Psoas muscle (tissue), 8 donors: Measurements from ENCODE around the gene CLMN. TPM values are rescaled to one million over a fixed set of nuclear protein-coding genes. Genes with fewer than 3 reads are reported as not detected.
A peak's percentile ranks its signal among the peaks of the same experiment; 100 is the strongest.

ENCODE experiments used
- ATAC-seq, 4 donors: fragments of 200-7000 bp; cut with Tn5 transposase; one replicate each; pipeline ENCODE4 v1.9.1; 2020; ENCODE audit warnings: moderate library complexity in 3 of 4, mild to moderate bottlenecking in 2 of 4
- DNase-seq, 2 donors: peaks; one replicate each; pipeline ENCODE4 v3.0.0-alpha.2; 2020
- H3K27ac ChIP-seq: fragments of 200-600 bp; one replicate; pipeline ENCODE4 v1.8.0; 2022
- H3K27me3 ChIP-seq, 3 donors: fragments of 200-600 bp in 1 of 3; one replicate each; pipeline versions ENCODE4 v1.6.1 to v1.8.0; 2013 to 2022; ENCODE audit warnings: low read length in 2 of 3, mild to moderate bottlenecking in 2 of 3, moderate library complexity in 1 of 3; ENCODE audit not compliant: insufficient read depth in 3 of 3
- H3K36me3 ChIP-seq, 2 donors: fragments of 200-600 bp in 1 of 2; one replicate each; pipeline versions ENCODE4 v1.6.1 to v1.8.0; 2013 to 2022; ENCODE audit warnings: low read depth in 1 of 2, mild to moderate bottlenecking in 1 of 2, moderate library complexity in 1 of 2; ENCODE audit not compliant: insufficient read depth in 1 of 2
- H3K4me1 ChIP-seq: fragments of 200-600 bp; one replicate; pipeline ENCODE4 v1.8.0; 2022
- H3K4me3 ChIP-seq: fragments of 200-600 bp; one replicate; pipeline ENCODE4 v1.8.0; 2022; ENCODE audit warnings: mild to moderate bottlenecking
- H3K9me3 ChIP-seq: fragments of 200-600 bp; one replicate; pipeline ENCODE4 v1.8.0; 2022
- CTCF ChIP-seq: fragments of 200-600 bp; IDR thresholded peaks from one replicate; pipeline ENCODE4 v1.8.0; 2022; ENCODE audit warnings: antibody characterized with exemption
- WGBS, 3 donors: extraction: QIAGEN DNeasy Blood & Tissue Kit; methylation state at CpG; one replicate each; pipeline versions ENCODE4 v1.1.6 to v1.1.7; 2013; 5-methylcytosine and 5-hydroxymethylcytosine counted together
- intact Hi-C, 2 donors: fragments of 100-400 bp; cut with DNase I; formaldehyde crosslinking; loops; one replicate each; pipeline versions ENCODE4 v1.11.0 to v1.14.2; 2022
- polyA plus RNA-seq, 3 donors: library from polyadenylated mRNA; stranded (reverse); fragments of 200-250 nt; gene quantifications; one replicate each; pipeline ENCODE4 v1.2.3, GENCODE V29; 2013
- total RNA-seq, 4 donors: library from RNA; stranded (reverse); fragmentation: NEBNext Ultra II Directional in 2 of 4; extraction: Animal tissue kit (Norgen Biotek cat#: 25700) in 2 of 4; gene quantifications; one replicate each; pipeline versions ENCODE4 v1.2.1 to v1.2.4, GENCODE V29; 2021 to 2023
- donor health status: healthy with polysubstance abuse.
- donor health status: DM: no; HTN: no; CAD: no; lungs with moderate emphysema.
- donor health status: Bipolar disorder and iron deficiency.
- donor health status: healthy.
- donor health status: DM: yes; HTN: yes; CAD: no.
- donor health status: DM: no; HTN: no; CAD: no.
- donor health status: DM: no; HTN: no; CAD: no.
- donor health status: DM: yes; HTN: yes; CAD: no.

The CLMN gene
- total and polyA plus RNA-seq, 7 donors, result 1.7 to 9.6 (median 3.9) TPM

DNA sequence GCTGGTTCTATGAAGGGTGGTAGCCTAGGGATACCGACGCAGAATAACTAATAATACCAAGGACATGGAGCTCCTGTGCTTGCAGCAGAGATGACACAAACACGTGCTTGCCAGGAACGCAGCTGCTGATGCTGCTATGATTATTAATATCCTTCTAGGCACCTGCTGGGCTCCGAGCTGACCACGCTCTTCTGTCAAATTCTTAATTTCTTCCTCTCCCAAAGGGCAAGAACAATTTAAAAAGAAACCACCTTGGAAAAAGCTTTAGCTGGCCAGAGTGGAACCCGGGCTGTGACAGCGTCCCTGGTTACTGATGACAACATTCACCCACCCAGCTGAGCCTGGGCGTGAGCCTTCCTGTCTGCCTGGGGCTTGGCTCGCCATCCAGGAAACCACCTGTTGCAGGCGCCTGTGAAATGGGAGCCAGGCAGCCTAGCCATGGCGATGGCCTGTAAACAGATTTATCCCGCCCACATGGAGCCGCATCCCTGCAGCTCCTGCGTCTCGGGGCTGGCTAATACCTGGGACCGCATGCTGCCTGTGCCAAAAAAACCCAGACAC, 28.8 kb downstream of the CLMN start:
- no peaks in the 10 kb centered on the region for H3K9me3 ChIP-seq
- H3K36me3 ChIP-seq, result no peaks in the 10 kb centered on the region
- peak; percentile 90 to 97 (median 91) for ATAC-seq
- DNase-seq, result peak; percentile 67 to 81
- intact Hi-C loops, result no loop called here
- peak overlapping the region; percentile 70 for H3K27ac ChIP-seq
- H3K4me3 ChIP-seq, result peak overlapping the region; percentile 36
- no peaks in the 10 kb centered on the region for H3K27me3 ChIP-seq
- no peak for TF ChIP-seq CTCF
- WGBS, 3 donors, result 3 to 7% (median 4%) methylated on average over 17 of the region's 17 CpGs
- peaks cover 23% of the 10 kb centered on the region for H3K4me1 ChIP-seq

DNA sequence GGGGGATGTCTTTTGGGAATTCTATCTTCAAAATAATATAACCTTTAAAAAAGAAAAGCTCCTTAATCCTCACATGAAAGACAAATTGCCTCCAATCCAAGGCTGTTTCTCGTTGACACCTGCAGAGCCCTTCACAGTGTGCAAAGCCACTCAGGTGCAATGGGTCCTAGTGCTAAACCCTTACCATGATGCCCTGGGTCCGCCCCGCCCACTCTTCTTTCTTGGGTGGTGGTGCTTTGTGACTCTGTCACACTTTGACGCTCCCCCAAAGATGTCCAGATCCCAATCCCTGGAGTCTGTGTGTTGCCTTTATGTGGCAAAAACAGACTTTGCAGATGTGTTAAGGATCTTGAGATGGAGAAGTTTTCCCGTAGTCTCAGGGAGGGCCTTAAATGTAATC, 29.7 kb downstream of the CLMN start:
- no peak overlapping the region for H3K4me3 ChIP-seq
- H3K36me3 ChIP-seq, result no peaks in the 10 kb centered on the region
- no peaks in the 10 kb centered on the region for H3K9me3 ChIP-seq
- H3K27me3 ChIP-seq, result no peaks in the 10 kb centered on the region
- H3K4me1 ChIP-seq, result peaks cover 23% of the 10 kb centered on the region
- TF ChIP-seq CTCF, result no peak
- no peak for DNase-seq
- 92 to 95% (median 94%) methylated on average over 5 of the region's 5 CpGs for WGBS, 3 donors
- intact Hi-C loops, result no loop called here
- H3K27ac ChIP-seq, result peak overlapping the region; percentile 70
- ATAC-seq, result no peak

- ATAC-seq (no peak), DNase-seq (no peak)
- no peak for TF ChIP-seq CTCF
- Histone ChIP-seq H3K36me3 (no peaks in the 10 kb centered on the region), H3K4me1 (peaks cover 23% of the 10 kb centered on the region), H3K9me3 (no peaks in the 10 kb centered on the region), H3K4me3 (no peak overlapping the region), H3K27ac (no peak overlapping the region), H3K27me3 (no peaks in the 10 kb centered on the region)
- intact Hi-C loops, result no loop called here
- 90 to 95% (median 94%) methylated on average over 6 of the region's 6 CpGs for WGBS, 3 donors
Observed at GRCh38 chr14:95289323-95290010, 30.2 kb downstream of the CLMN start.

DNA sequence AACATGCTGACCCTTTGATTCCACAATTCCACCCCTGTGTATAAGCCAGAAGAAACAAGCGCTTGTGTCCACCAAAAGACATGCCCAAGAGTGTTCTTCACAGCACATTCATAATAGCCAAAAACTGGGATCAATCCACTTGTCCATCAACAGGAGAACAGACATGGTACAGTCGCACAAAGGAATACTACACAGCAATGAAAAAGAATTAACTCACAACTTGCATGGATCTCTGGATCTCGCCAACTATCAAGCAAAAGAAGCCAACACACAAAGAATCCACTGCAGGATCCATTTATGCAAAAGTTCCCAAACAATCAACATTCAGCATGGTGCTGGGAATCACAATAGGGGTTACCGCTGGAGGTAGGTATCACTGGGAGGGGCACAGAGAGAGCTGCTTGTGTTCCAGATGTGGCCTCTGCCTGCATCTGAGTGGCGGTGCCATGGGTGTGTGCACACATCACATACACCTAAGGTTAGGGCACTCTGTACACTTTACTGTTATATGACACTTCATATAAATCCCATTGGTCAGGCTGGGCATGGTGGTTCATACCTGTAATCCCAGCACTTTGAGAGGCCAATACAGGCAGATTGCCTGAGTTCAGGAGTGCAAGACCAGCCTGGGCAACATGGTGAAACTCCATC, 30.9 kb downstream of the CLMN start:
- H3K36me3 ChIP-seq, result no peaks in the 10 kb centered on the region
- no peak overlapping the region for H3K4me3 ChIP-seq
- no peak overlapping the region for H3K27ac ChIP-seq
- ATAC-seq, result no peak
- TF ChIP-seq CTCF, result no peak
- 95 to 99% (median 98%) methylated on average over 5 of the region's 5 CpGs for WGBS, 3 donors
- H3K4me1 ChIP-seq, result peaks cover 23% of the 10 kb centered on the region
- H3K9me3 ChIP-seq, result no peaks in the 10 kb centered on the region
- H3K27me3 ChIP-seq, result no peaks in the 10 kb centered on the region
- DNase-seq, result no peak
- intact Hi-C loops, result no loop called here
